GM23248 (cell line): ENCODE data around the gene URB2. TPM values are rescaled to one million over a fixed set of nuclear protein-coding genes. Genes with fewer than 3 reads are reported as not detected.
A peak's percentile ranks its signal among the peaks of the same experiment; 100 is the strongest.

Experiments
- DNase-seq: peaks from one replicate; pipeline ENCODE4 v3.0.0-alpha.2; 2015
- H2AFZ ChIP-seq: fragments of 200-600 bp; sonication (generic); 2 replicates; pipeline ENCODE4 v1.6.1; 2016; ENCODE audit warnings: antibody characterized with exemption
- H3F3A ChIP-seq: fragments of 200-600 bp; sonication (generic); 2 replicates; pipeline ENCODE4 v1.6.1; 2016; ENCODE audit warnings: mild to moderate bottlenecking, antibody characterized with exemption, mixed run types; ENCODE audit not compliant: insufficient read depth
- H3K27ac ChIP-seq: fragments of 200-600 bp; sonication (generic); 2 replicates; pipeline ENCODE4 v1.5.1; 2016; ENCODE audit warnings: mild to moderate bottlenecking
- H3K27me3 ChIP-seq: fragments of 200-600 bp; sonication (generic); replicated peaks from 2 replicates; pipeline ENCODE4 v1.6.1; 2016; ENCODE audit warnings: mild to moderate bottlenecking; ENCODE audit not compliant: insufficient read depth
- H3K36me3 ChIP-seq: fragments of 200-600 bp; sonication (generic); 2 replicates; pipeline ENCODE4 v1.6.1; 2016; ENCODE audit warnings: low read depth, mild to moderate bottlenecking
- H3K4me1 ChIP-seq: fragments of 200-600 bp; sonication (generic); 2 replicates; pipeline ENCODE4 v1.6.1; 2016; ENCODE audit warnings: mild to moderate bottlenecking; ENCODE audit not compliant: insufficient read depth
- H3K4me2 ChIP-seq: fragments of 200-600 bp; sonication (generic); one replicate; pipeline ENCODE4 v1.6.1; 2016; ENCODE audit warnings: mild to moderate bottlenecking; ENCODE audit not compliant: unreplicated experiment
- H3K4me3 ChIP-seq: fragments of 200-600 bp; sonication (generic); 2 replicates; pipeline ENCODE4 v1.5.1; 2016; ENCODE audit warnings: mild to moderate bottlenecking
- H3K79me2 ChIP-seq: fragments of 200-600 bp; sonication (generic); 2 replicates; pipeline ENCODE4 v1.6.1; 2016; ENCODE audit warnings: mild to moderate bottlenecking; ENCODE audit not compliant: insufficient read depth
- H3K9ac ChIP-seq: fragments of 200-600 bp; sonication (generic); 2 replicates; pipeline ENCODE4 v1.6.1; 2016; ENCODE audit warnings: mild to moderate bottlenecking
- H3K9me2 ChIP-seq: fragments of 200-600 bp; sonication (generic); 2 replicates; pipeline ENCODE4 v1.6.1; 2016; ENCODE audit warnings: mixed run types, mild to moderate bottlenecking, moderate library complexity; ENCODE audit not compliant: insufficient read depth
- H3K9me3 ChIP-seq: fragments of 200-600 bp; sonication (generic); one replicate; pipeline ENCODE4 v1.6.1; 2017; ENCODE audit warnings: low read depth
- H4K20me1 ChIP-seq: fragments of 200-600 bp; sonication (generic); 2 replicates; pipeline ENCODE4 v1.6.0; 2016; ENCODE audit not compliant: insufficient read depth
- EZH2 ChIP-seq: fragments of 200-600 bp; sonication (generic); IDR thresholded peaks from 2 replicates; pipeline ENCODE4 v1.6.1; 2018; ENCODE audit warnings: antibody characterized with exemption, mild to moderate bottlenecking; ENCODE audit not compliant: insufficient read depth, poor library complexity, severe bottlenecking
- EZH2phosphoT487 ChIP-seq: fragments of 200-600 bp; sonication (generic); IDR thresholded peaks from 2 replicates; pipeline ENCODE4 v1.6.1; 2018; ENCODE audit warnings: antibody characterized with exemption, moderate library complexity, mild to moderate bottlenecking, low read depth; ENCODE audit not compliant: insufficient read depth
- WGBS, 2 experiments: methylation state at CpG; one replicate each; pipeline ENCODE4 v1.1.6; 2015 to 2017; ENCODE audit warnings: low lambda C conversion rate in 2 of 2, low coverage in 1 of 2; ENCODE audit errors: missing lambda C conversion rate in 2 of 2; 5-methylcytosine and 5-hydroxymethylcytosine counted together
- in situ Hi-C: fragments of 300-500 bp; cut with MboI; formaldehyde crosslinking; loops from 2 replicates; pipeline ENCODE4 v1.15.0; 2020
- polyA plus RNA-seq: library from polyadenylated mRNA; unstranded; fragments of >200 nt; fragmentation: Nextera tagmentation; extraction: Ambion mirVana; gene quantifications from 2 replicates; pipeline ENCODE4 v1.2.1, GENCODE V29; 2016
- total RNA-seq: library from RNA; depleted of rRNA; stranded (reverse); fragments of >200 nt; shearing (Covaris generic); gene quantifications from 2 replicates; pipeline ENCODE4 v1.2.3, GENCODE V29; 2014

The URB2 gene
- total and polyA plus RNA-seq, 2 experiments from 2014 or later: 3.3 to 6.3 TPM

DNA sequence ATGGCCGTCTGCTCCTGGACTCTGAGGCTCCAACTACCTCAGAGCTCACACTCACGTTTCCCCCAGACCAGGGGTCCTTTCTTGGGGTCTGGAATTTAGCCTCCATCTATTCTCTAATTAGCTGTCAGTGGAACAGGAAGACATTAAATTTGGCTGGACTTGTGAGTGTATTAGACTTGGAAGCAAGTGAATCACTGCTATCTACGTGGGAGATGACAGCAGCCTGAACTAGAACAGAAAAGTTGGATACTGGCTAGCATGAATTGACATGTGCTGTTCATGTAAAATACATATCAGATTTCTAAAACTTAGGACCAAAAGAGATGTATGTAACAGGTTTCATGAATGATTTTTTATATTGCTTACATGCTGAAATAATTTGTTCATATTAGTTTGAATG is 28.2 kb upstream of the URB2 start:
- H3K79me2 ChIP-seq: peaks cover 83% of the 10 kb centered on the region
- H3K4me1 ChIP-seq: peaks cover 28% of the 10 kb centered on the region
- peak overlapping the region; percentile 23 for H3K4me3 ChIP-seq
- no peak overlapping the region for H2AFZ ChIP-seq
- TF ChIP-seq EZH2phosphoT487 (no peak), EZH2 (no peak)
- no peaks in the 10 kb centered on the region for H3K9me3 ChIP-seq
- no peaks in the 10 kb centered on the region for H4K20me1 ChIP-seq
- DNase-seq: peak; percentile 74
- H3K9ac ChIP-seq: peak overlapping the region; percentile 65
- in situ Hi-C loops: no loop called here
- H3K9me2 ChIP-seq: no peaks in the 10 kb centered on the region
- 33 to 38% methylated on average over 3 of the region's 3 CpGs for WGBS, 2 experiments
- peaks cover 32% of the 10 kb centered on the region for H3F3A ChIP-seq
- peak overlapping the region; percentile 95 for H3K27ac ChIP-seq
- peak overlapping the region; percentile 64 for H3K4me2 ChIP-seq
- no peaks in the 10 kb centered on the region for H3K27me3 ChIP-seq
- peaks cover 26% of the 10 kb centered on the region for H3K36me3 ChIP-seq

DNA sequence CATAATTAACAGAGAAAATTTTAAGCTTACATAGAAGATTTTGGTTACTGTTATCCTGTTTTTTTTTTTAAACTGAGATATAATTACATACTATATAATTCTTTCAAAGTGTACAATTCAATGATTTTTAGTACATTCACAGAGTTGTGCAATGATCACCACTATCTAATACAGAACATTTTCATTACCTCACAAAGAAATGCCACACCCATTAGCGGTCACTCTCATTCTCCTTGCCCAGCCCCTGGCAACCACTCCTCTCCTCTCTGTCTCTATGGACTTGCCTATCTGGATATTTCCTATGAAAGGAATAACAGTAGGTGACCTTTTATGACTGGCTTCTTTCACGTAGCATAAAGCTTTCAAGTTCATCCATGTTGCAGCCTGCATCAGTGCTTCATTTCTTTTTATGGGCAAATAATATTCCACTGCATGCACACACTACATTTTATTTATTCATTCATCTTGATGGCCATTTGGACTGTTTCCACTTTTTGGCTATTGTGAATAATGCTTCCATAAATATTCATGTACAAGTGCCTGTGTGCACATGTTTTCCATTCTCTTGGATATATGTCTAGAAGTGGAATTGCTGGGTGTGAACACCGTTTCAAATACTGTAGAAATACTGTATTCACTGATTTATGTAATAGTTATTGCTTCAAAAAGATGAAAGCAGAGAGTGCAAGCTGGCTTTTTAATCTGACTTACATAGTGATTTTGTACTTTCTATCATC is 26.7 kb upstream of the URB2 start:
- Histone ChIP-seq H2AFZ (no peak overlapping the region), H3K27me3 (no peaks in the 10 kb centered on the region), H3K9ac (no peak overlapping the region), H3K4me2 (no peak overlapping the region), H3K9me3 (no peaks in the 10 kb centered on the region), H3K4me1 (peaks cover 28% of the 10 kb centered on the region), H3F3A (peaks cover 32% of the 10 kb centered on the region), H3K36me3 (peaks cover 23% of the 10 kb centered on the region; the same call in 1 of the 2 replicates), H3K27ac (no peak overlapping the region), H3K4me3 (no peak overlapping the region), H4K20me1 (no peaks in the 10 kb centered on the region), H3K9me2 (no peaks in the 10 kb centered on the region), H3K79me2 (peaks cover 85% of the 10 kb centered on the region)
- DNase-seq: peak; percentile 44
- TF ChIP-seq EZH2: no peak
- no peak for TF ChIP-seq EZH2phosphoT487
- WGBS, 2 experiments: 67 to 75% methylated on average over 3 of the region's 3 CpGs
- in situ Hi-C loops: no loop called here

DNA sequence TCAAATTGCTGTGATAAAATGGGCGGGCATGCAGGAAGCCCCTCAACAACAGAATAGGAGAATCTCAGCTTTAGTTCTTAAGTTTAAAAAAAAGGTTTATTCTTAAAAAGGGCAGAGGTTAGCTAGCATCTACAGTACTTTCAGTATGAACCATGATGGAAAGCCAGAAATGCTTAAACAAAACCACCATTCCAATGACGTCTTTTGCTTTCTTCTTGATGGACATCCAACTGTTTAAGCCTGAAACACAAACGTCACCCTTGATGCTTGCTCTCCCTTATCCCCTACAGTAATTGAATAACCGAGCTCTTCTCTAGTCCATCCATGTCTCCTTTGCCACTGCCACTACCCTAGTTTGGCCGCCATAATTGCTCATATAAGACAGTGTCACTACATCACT is 25.8 kb upstream of the URB2 start:
- Histone ChIP-seq H3K4me3 (no peak overlapping the region), H3K36me3 (peaks cover 22% of the 10 kb centered on the region; the same call in 1 of the 2 replicates), H3K27ac (no peak overlapping the region), H3K79me2 (peaks cover 78% of the 10 kb centered on the region), H4K20me1 (no peaks in the 10 kb centered on the region), H3K9me2 (no peaks in the 10 kb centered on the region), H3F3A (peaks cover 32% of the 10 kb centered on the region), H3K4me2 (no peak overlapping the region), H2AFZ (no peak overlapping the region), H3K27me3 (no peaks in the 10 kb centered on the region), H3K9ac (no peak overlapping the region), H3K4me1 (peaks cover 28% of the 10 kb centered on the region), H3K9me3 (no peaks in the 10 kb centered on the region)
- in situ Hi-C loops: no loop called here
- WGBS, 2 experiments: 97 to 98% methylated on average over 5 of the region's 5 CpGs
- TF ChIP-seq EZH2 (no peak), EZH2phosphoT487 (no peak)
- no peak for DNase-seq

DNA sequence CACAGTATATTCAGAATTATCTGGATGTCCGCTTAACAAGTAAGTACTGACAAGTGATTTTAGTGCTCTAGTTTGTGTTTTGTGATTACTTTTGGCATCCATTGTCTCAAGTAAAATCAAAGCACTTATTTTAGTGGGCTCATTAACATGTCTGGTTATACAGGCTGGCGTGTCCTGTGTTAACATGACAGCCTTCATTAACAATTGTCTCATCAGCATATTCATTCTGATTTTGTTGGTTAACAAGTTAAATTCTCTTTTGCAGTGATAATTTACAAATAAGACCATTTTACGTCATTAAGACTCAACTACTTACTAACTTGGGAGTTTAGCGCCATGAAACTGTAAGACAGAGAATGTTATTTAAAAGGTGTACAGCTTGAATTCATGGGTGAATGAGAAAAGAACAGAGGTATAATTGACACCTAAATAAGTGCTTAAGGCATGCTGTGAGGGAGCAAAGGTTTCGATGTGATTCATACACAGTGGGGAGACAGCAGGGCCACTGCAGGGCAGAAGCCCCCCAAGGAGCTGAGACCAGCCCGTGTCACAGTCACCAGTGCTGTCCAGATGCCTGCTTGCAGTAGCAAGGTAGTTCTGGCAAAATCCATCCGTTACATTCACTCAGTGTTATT is 22.6 kb upstream of the URB2 start:
- Histone ChIP-seq H4K20me1 (no peaks in the 10 kb centered on the region), H3K36me3 (peaks cover 55% of the 10 kb centered on the region), H2AFZ (no peak overlapping the region), H3K27ac (no peak overlapping the region), H3K4me2 (no peak overlapping the region), H3K27me3 (no peaks in the 10 kb centered on the region), H3K9me3 (no peaks in the 10 kb centered on the region), H3F3A (peaks cover 11% of the 10 kb centered on the region), H3K9ac (no peak overlapping the region), H3K9me2 (no peaks in the 10 kb centered on the region), H3K79me2 (peaks cover 61% of the 10 kb centered on the region), H3K4me1 (peaks cover 5% of the 10 kb centered on the region), H3K4me3 (no peak overlapping the region)
- DNase-seq: no peak
- in situ Hi-C loops: no loop called here
- 89 to 92% methylated on average over 7 of the region's 7 CpGs for WGBS, 2 experiments
- TF ChIP-seq EZH2: no peak
- no peak for TF ChIP-seq EZH2phosphoT487
